GM18951 (cell line): ENCODE data around the gene AP3M1.
"Not testable (repeated sequence)": the region's sequence is repeated elsewhere in the genome, so short reads cannot be mapped to it uniquely, and the experiment has no call there.

ENCODE experiments used
- POLR2A ChIP-seq: IDR thresholded peaks from 4 replicates; pipeline ENCODE4 v1.6.1; 2011; ENCODE audit warnings: mild to moderate bottlenecking; ENCODE audit not compliant: insufficient read length, insufficient read depth; ENCODE audit errors: extremely low read depth
- in situ Hi-C: fragments of 300-500 bp; cut with MboI; formaldehyde crosslinking; loops from one replicate; pipeline ENCODE4 v1.12.0; 2022; ENCODE audit warnings: low sequenced_read_pairs, mixed read lengths, inconsistent platforms; ENCODE audit not compliant: unreplicated experiment

AP3M1 gene, protein sequence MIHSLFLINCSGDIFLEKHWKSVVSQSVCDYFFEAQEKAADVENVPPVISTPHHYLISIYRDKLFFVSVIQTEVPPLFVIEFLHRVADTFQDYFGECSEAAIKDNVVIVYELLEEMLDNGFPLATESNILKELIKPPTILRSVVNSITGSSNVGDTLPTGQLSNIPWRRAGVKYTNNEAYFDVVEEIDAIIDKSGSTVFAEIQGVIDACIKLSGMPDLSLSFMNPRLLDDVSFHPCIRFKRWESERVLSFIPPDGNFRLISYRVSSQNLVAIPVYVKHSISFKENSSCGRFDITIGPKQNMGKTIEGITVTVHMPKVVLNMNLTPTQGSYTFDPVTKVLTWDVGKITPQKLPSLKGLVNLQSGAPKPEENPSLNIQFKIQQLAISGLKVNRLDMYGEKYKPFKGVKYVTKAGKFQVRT

GRCh38 chr10:74150204-74150989, at the start of gene AP3M1:
Gene AP3M1 (minus strand): TSS chr10:74150828. CDS start chr10:74138379, 12,449 bp downstream.
- TF ChIP-seq POLR2A: peak; percentile 55
- in situ Hi-C loops: no loop called here

DNA sequence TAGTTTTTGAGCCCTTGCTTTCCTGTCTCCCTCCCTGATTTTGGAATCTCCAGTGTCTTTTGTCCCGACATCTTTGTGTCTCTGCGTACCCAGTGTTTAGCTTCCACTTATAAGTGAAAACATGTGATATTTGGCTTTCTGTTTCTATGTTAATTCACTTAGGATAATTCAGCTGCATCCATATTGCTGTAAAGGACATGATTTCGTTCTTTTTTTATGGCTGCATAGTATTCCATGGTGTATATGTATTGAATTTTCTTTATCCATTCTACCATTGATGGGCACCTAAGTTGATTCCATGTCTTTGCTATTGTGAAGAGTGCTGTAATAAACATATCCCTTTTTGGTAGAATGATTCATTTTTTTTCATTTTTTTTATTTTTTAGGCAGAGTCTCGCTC, 48.7 kb upstream of the AP3M1 start:
- no peak for TF ChIP-seq POLR2A
- in situ Hi-C loops: no loop called here

GRCh38 chr10:74194999-74195398, 44.4 kb upstream of the AP3M1 start:
- TF ChIP-seq POLR2A: no peak
- in situ Hi-C loops: no loop called here

GRCh38 chr10:74194545-74194944, 43.9 kb upstream of the AP3M1 start:
- no peak for TF ChIP-seq POLR2A
- in situ Hi-C loops: no loop called here

DNA sequence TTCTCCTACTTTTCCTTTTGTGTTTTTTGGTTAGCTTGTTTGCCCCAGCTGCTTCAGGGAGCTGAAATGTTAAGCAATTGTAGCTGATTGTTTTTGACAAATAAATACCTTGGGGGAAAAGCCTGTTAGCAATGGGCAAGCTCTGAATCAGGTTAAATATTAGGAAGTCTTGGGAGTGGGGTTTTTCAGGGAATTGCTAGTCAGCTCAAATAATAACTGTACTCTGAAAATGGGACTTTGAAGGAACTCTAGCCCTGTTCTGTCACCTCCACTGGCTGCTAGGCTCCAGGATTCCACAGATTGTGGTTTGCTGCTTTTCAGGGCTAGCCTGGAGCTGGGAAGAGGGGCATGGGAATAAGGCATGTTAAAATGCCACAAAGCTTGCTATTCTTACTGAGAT, 39.9 kb upstream of the AP3M1 start:
- TF ChIP-seq POLR2A: no peak
- in situ Hi-C loops: no loop called here

GRCh38 chr10:74189999-74190421, 39.4 kb upstream of the AP3M1 start:
- TF ChIP-seq POLR2A: no peak
- in situ Hi-C loops: no loop called here

DNA sequence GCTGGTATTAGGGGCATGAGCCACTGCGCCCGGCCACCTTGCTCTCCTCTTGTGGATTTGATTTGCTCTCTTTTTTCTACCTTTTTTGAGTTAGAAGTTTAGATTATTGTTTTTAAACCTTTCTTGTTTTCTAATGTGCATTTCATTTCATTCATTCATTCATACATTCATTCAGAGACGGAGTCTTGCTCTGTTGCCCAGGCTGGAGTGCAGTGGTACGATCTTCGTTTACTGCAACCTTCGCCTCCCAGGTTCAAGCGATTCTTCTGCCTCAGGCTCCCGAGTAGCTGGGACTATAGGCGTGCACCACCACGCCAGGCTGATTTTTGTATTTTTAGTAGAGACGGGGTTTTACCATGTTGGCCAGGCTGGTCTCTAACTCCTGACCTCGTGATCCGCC, 38.0 kb upstream of the AP3M1 start:
- in situ Hi-C loops: not testable (repeated sequence)

- no peak for TF ChIP-seq POLR2A
- in situ Hi-C loops: no loop called here
These were observed 36.6 kb upstream of the AP3M1 start for GRCh38 chr10:74187237-74187636.

- in situ Hi-C loops: no loop called here
- TF ChIP-seq POLR2A: no peak
These were observed 36.0 kb upstream of the AP3M1 start for GRCh38 chr10:74186678-74187077.

- no peak for TF ChIP-seq POLR2A
- in situ Hi-C loops: no loop called here
These were observed 28.6 kb upstream of the AP3M1 start for GRCh38 chr10:74179111-74179710.

- in situ Hi-C loops: no loop called here
- TF ChIP-seq POLR2A: no peak
These were observed 27.6 kb upstream of the AP3M1 start for GRCh38 chr10:74178042-74178791.

- no peak for TF ChIP-seq POLR2A
- in situ Hi-C loops: no loop called here
These were observed 26.6 kb upstream of the AP3M1 start for GRCh38 chr10:74177140-74177677.
